ENCODE data around the gene CDK18. TPM values are rescaled to one million over a fixed set of nuclear protein-coding genes. Genes with fewer than 3 reads are reported as not detected.
"Not testable (repeated sequence)": the region's sequence is repeated elsewhere in the genome, so short reads cannot be mapped to it uniquely, and the experiment has no call there.

The CDK18 gene
- polyA plus RNA-seq, 1 experiment: 0.83 TPM

DNA sequence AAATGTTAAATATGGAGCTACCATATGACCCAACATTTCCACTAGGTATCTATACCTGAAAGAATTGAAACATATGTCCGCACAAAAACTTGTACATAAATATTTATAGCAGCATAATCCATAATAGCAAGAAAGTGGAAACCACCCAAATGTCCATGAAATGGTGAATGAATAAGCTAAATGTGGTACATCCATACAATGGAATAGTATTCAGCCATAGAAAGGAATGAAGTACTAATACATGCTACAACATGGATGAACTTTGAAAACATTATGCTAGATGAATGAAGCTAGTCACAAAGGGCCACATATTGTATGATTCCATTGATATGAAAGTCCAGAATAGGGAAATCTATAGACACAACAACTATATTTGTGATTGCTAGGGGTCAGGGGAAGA lies 28.6 kb upstream of the CDK18 start:
- DNase-seq (ENCODE audit: low read depth): no peak
- POLR2A ChIA-PET: no interaction called here

DNA sequence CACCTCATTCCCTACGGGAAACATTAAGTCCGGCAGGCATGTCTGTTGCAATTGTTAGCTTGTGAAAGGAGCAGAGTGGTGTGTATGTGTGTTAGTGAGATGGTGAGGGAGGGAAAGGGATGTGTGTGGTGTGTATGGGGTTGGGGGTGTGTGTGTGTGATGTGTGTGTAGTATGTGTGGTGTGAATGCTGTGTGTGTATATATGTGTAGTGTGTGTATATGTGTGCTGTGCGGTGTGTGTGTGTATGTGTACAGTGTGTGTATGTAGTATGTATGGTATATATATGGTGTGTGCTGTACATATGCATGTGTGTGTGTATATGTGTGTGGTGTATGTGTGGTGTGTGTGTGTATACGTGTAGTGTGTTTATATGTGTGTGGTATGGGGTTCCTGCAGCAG lies 27.8 kb upstream of the CDK18 start:
- ChIA-PET POLR2A (no interaction called here), CTCF (interaction anchor here (0.6 to 5.3 kb wide), 3 partner anchors 10 to 123 kb away, joined by 3 to 54 read pairs (median 6); no protein-coding TSS in a partner anchor)
- H3K4me3 ChIP-seq (ENCODE audit: low read depth, low read length): no peak overlapping the region
- no peak for DNase-seq (ENCODE audit: low read depth)
- H3K27me3 ChIP-seq (ENCODE audit: control insufficient read depth, insufficient read depth, low read length): peaks cover 17% of the 10 kb centered on the region
- TF ChIP-seq CTCF (IDR thresholded peaks at IDR 0.05; ENCODE audit: insufficient read depth, low read depth, low read length): no peak
- no peaks in the 10 kb centered on the region for H3K36me3 ChIP-seq (ENCODE audit: control insufficient read depth, insufficient read depth, low read length)

More for the DNA sequence above, 28.6 kb upstream of the CDK18 start:
- Histone ChIP-seq H3K27me3 (ENCODE audit: control insufficient read depth, insufficient read depth, low read length) (peaks cover 11% of the 10 kb centered on the region), H3K36me3 (ENCODE audit: control insufficient read depth, insufficient read depth, low read length) (no peaks in the 10 kb centered on the region), H3K4me3 (ENCODE audit: low read depth, low read length) (no peak overlapping the region)
- no peak for TF ChIP-seq CTCF (IDR thresholded peaks at IDR 0.05; ENCODE audit: insufficient read depth, low read depth, low read length)
- CTCF ChIA-PET: interaction anchor here (1.1 to 5.3 kb wide), 4 partner anchors 11 to 123 kb away, joined by 3 to 54 read pairs (median 6); no protein-coding TSS in a partner anchor

DNA sequence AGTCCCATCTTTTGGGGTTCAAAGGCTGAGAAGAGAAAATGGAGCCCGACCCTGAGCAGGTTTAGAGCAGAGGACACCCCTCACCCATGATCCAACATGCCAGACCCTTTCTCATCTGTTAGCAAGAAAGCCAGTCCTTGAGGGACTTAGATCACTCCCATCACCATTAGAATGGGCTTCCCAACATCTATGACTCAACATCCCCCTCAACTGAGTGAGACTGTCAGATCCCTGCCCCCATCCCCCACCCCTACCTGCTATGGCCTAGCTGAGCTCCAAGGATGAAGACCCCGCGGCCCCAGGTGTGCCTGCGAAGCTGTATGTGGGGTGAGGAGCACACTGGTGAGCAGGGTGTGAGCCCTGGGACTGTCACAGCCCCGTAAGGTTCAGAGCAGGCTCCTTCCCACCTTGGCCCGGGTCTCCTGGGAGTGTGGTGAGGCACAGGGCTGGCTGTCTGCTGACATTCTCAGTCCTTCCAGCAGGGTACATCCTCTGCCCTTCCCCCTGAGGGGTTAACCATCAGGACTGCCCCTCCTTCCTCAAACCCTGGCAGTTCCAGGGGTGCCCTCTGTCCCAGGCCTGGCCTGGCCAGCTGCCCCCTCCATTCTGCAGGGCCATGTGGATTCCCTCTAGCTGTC lies 27.2 kb upstream of the CDK18 start:
- Histone ChIP-seq H3K27me3 (ENCODE audit: control insufficient read depth, insufficient read depth, low read length) (peaks cover 18% of the 10 kb centered on the region), H3K4me3 (ENCODE audit: low read depth, low read length) (no peak overlapping the region), H3K36me3 (ENCODE audit: control insufficient read depth, insufficient read depth, low read length) (no peaks in the 10 kb centered on the region)
- DNase-seq (ENCODE audit: low read depth): no peak
- CTCF ChIA-PET: interaction anchor here (0.6 to 37.0 kb wide), 7 partner anchors 9 to 206 kb away, joined by 3 to 819 read pairs (median 11); no protein-coding TSS in a partner anchor
- POLR2A ChIA-PET: no interaction called here
- TF ChIP-seq CTCF (IDR thresholded peaks at IDR 0.05; ENCODE audit: insufficient read depth, low read depth, low read length): no peak

GRCh38 chr1:205477759-205478247 lies 26.7 kb upstream of the CDK18 start:
- POLR2A ChIA-PET: no interaction called here
- TF ChIP-seq CTCF (IDR thresholded peaks at IDR 0.05; ENCODE audit: insufficient read depth, low read depth, low read length): no peak

GRCh38 chr1:205478985-205479384 lies 25.5 kb upstream of the CDK18 start:
- peaks cover 21% of the 10 kb centered on the region for H3K27me3 ChIP-seq (ENCODE audit: control insufficient read depth, insufficient read depth, low read length)
- ChIA-PET POLR2A (interaction anchor here (0.5 kb wide), 1 partner anchor 294 kb away, joined by 13 read pairs; no protein-coding TSS in a partner anchor), CTCF (interaction anchor here (1.0 to 37.0 kb wide), 5 partner anchors 10 to 128 kb away, joined by 3 to 819 read pairs (median 11); no protein-coding TSS in a partner anchor)
- not testable (repeated sequence) for H3K4me3 ChIP-seq (ENCODE audit: low read depth, low read length); H3K36me3 ChIP-seq (ENCODE audit: control insufficient read depth, insufficient read depth, low read length); DNase-seq (ENCODE audit: low read depth)

More at GRCh38 chr1:205477759-205478247, 26.7 kb upstream of the CDK18 start:
- peaks cover 18% of the 10 kb centered on the region for H3K27me3 ChIP-seq (ENCODE audit: control insufficient read depth, insufficient read depth, low read length)
- peak; percentile 39 for DNase-seq (ENCODE audit: low read depth)
- H3K36me3 ChIP-seq (ENCODE audit: control insufficient read depth, insufficient read depth, low read length): no peaks in the 10 kb centered on the region
- CTCF ChIA-PET: interaction anchor here (0.7 to 37.0 kb wide), 7 partner anchors 11 to 248 kb away, joined by 3 to 819 read pairs (median 4); no protein-coding TSS in a partner anchor
- no peak overlapping the region for H3K4me3 ChIP-seq (ENCODE audit: low read depth, low read length)

Data from BJ (cell line).